NCI-H2227 (cell line): Measurements from ENCODE around the gene KIRREL3.
"Not testable (repeated sequence)": the region's sequence is repeated elsewhere in the genome, so short reads cannot be mapped to it uniquely, and the experiment has no call there.

Experiments
- DNase-seq: peaks from one replicate; lab custom pipeline; 2025; ENCODE audit not compliant: unreplicated experiment; lab: John Stamatoyannopoulos, UW

Gene KIRREL3

DNA sequence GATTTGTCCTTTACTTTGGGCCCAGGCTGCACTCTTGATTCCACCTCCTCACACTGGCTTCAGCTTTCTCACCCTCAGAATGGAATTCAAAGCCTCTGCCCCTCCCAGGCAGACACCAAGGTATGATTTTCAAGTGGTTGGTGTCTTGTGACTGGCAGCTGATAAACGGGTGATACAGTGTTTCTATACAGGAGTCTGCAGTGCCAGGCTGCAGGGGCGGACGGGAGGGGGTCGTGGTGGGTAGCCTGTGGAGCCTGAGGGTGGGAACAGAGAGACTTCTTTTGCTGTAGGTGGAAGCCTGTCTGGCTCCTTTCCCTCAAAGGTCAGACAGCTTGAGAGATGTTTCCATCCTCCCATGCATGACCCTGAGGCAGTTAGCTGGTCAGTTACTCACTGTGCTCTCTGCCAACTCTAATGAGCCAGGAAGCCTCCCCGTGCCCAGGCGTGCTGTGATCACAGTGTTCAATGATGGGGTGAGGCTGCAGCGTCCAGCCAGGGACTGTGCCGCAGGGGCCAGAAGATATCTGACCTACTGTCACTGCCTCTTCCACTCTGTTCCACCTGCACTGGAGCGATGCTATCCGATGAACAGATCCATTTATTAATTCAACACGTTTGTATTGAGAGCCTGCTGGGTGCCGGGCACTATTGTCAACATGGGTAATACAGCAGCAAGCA is 627.0 kb downstream of the KIRREL3 start:
- not testable (repeated sequence) for DNase-seq
